Sigmoid colon (tissue), 3 donors: ENCODE results near the gene CORT.

Experiments
- CTCF ChIP-seq, 4 experiments: fragments of 450-650 bp in 3 of 4; fragments of 200-600 bp in 1 of 4; IDR thresholded peaks; one replicate each; pipeline ENCODE4 v1.5.1; 2016 to 2019; ENCODE audit warnings: antibody characterized with exemption in 4 of 4, mild to moderate bottlenecking in 3 of 4, moderate library complexity in 2 of 4
- POLR2A ChIP-seq, 2 donors: fragments of 450-650 bp; IDR thresholded peaks; one replicate each; pipeline ENCODE4 v1.6.1; 2016; ENCODE audit warnings: antibody characterized with exemption in 2 of 2, mild to moderate bottlenecking in 2 of 2, moderate library complexity in 2 of 2

GRCh38 chr1:10489291-10490055, 39.6 kb downstream of the CORT start:
- TF ChIP-seq CTCF (IDR thresholded peaks at IDR 0.05) (no peak), POLR2A (IDR thresholded peaks at IDR 0.05) (no peak)
